Fibroblast of lung (primary cell): Measurements from ENCODE around the gene NHSL2. TPM values are rescaled to one million over a fixed set of nuclear protein-coding genes. Genes with fewer than 3 reads are reported as not detected.

Source experiments
- DNase-seq, 2 donors: peaks; one replicate each; pipeline versions ENCODE4 v3.0.0 to v3.0.0-alpha.2; 2010; ENCODE audit warnings: low read depth in 2 of 2
- H2AFZ ChIP-seq: 2 replicates; pipeline ENCODE4 v1.5.1; 2012; ENCODE audit warnings: low read length, control low read depth, inconsistent platforms
- H3K27ac ChIP-seq: 2 replicates; pipeline ENCODE4 v1.5.1; 2011; ENCODE audit warnings: low read length, control low read depth; ENCODE audit not compliant: insufficient read depth
- H3K27me3 ChIP-seq: 2 replicates; pipeline ENCODE4 v1.5.1; 2011; ENCODE audit warnings: mild to moderate bottlenecking, low read length; ENCODE audit not compliant: control insufficient read depth, insufficient read depth
- H3K36me3 ChIP-seq: 2 replicates; pipeline ENCODE4 v1.5.1; 2011; ENCODE audit warnings: low read length; ENCODE audit not compliant: control insufficient read depth, insufficient read depth
- H3K4me1 ChIP-seq: 2 replicates; pipeline ENCODE4 v1.5.1; 2011; ENCODE audit warnings: low read length; ENCODE audit not compliant: control insufficient read depth, insufficient read depth; ENCODE audit errors: extremely low read depth
- H3K4me2 ChIP-seq: 2 replicates; pipeline ENCODE4 v1.5.1; 2011; ENCODE audit warnings: low read length, control low read depth; ENCODE audit not compliant: insufficient read depth; ENCODE audit errors: extremely low read depth
- H3K4me3 ChIP-seq, 4 experiments: fragments of 200-600 bp in 1 of 4; sonication (generic) in 1 of 4; replicated peaks in 1 of 4; 2 replicates each; pipeline ENCODE4 v1.5.1; 2011 to 2016; ENCODE audit warnings: low read length in 4 of 4, low read depth in 3 of 4, mild to moderate bottlenecking in 3 of 4, control low read depth in 2 of 4, inconsistent platforms in 1 of 4, mixed read lengths in 1 of 4; ENCODE audit not compliant: insufficient read depth in 1 of 4; ENCODE audit errors: control extremely low read depth in 1 of 4
- H3K79me2 ChIP-seq: 2 replicates; pipeline ENCODE4 v1.5.1; 2012; ENCODE audit warnings: mild to moderate bottlenecking, low read length, inconsistent platforms; ENCODE audit not compliant: control insufficient read depth, insufficient read depth
- H3K9ac ChIP-seq: 2 replicates; pipeline ENCODE4 v1.5.1; 2011; ENCODE audit warnings: mild to moderate bottlenecking, low read length, control low read depth; ENCODE audit not compliant: insufficient read depth
- H3K9me3 ChIP-seq: 2 replicates; pipeline ENCODE4 v1.5.1; 2012; ENCODE audit warnings: low read depth, low read length; ENCODE audit not compliant: control insufficient read depth, insufficient read depth
- H4K20me1 ChIP-seq: 2 replicates; pipeline ENCODE4 v1.5.1; 2011; ENCODE audit warnings: low read length; ENCODE audit not compliant: control insufficient read depth, insufficient read depth; ENCODE audit errors: extremely low read depth
- CTCF ChIP-seq, 2 donors: IDR thresholded peaks in 1 of 2; conservative IDR thresholded peaks in 1 of 2; 1 replicate in 1 of 2; 2 replicates in 1 of 2; pipeline ENCODE4 v1.5.1; 2011 to 2012; ENCODE audit warnings: low read length in 2 of 2, control low read depth in 1 of 2, inconsistent platforms in 1 of 2, low read depth in 1 of 2, mild to moderate bottlenecking in 1 of 2
- EZH2 ChIP-seq: IDR thresholded peaks from 2 replicates; pipeline ENCODE4 v1.5.1; 2012; ENCODE audit warnings: low read length, control low read depth, mild to moderate bottlenecking; ENCODE audit errors: missing control alignments
- polyA plus RNA-seq, 2 donors: library from polyadenylated mRNA; depleted of rRNA in 1 of 2; stranded (reverse) in 1 of 2; unstranded in 1 of 2; fragments of >200 nt; gene quantifications; 2 replicates each; pipeline ENCODE4 v1.2.1, GENCODE V29; 2011 to 2012; ENCODE audit warnings: missing spikeins in 1 of 2
- total RNA-seq: library from RNA; depleted of rRNA; stranded (reverse); fragments of >200 nt; gene quantifications from 2 replicates; pipeline ENCODE4 v1.2.1, GENCODE V29; 2014

The NHSL2 gene
- total and polyA plus RNA-seq, 2 donors (not counting 1 experiment from before 2014, with no cell fraction given), result 4.3 to 9.7 TPM

GRCh38 chrX:72128183-72128834 is 217.7 kb downstream of the NHSL2 start:
- Histone ChIP-seq H3K4me1 (peaks cover 13% of the 10 kb centered on the region), H3K27me3 (peaks cover 3% of the 10 kb centered on the region), H3K9me3 (no peaks in the 10 kb centered on the region), H3K36me3 (peaks cover 3% of the 10 kb centered on the region), H4K20me1 (no peaks in the 10 kb centered on the region), H3K27ac (no peak overlapping the region), H3K79me2 (no peaks in the 10 kb centered on the region), H2AFZ (no peak overlapping the region), H3K4me3 (no peak overlapping the region), H3K9ac (no peak overlapping the region), H3K4me2 (no peak overlapping the region)
- TF ChIP-seq EZH2 (no peak), CTCF (conservative IDR thresholded peaks at IDR 0.05 in 1 of 2, IDR thresholded peaks at IDR 0.05 in 1 of 2; ENCODE audit: low read depth in 1 of 2, low read length in 2 of 2) (no peak)
- no peak for DNase-seq

- H3K36me3 ChIP-seq, result peaks cover 3% of the 10 kb centered on the region
- H3K9me3 ChIP-seq, result no peaks in the 10 kb centered on the region
- no peak overlapping the region for H3K27ac ChIP-seq
- no peaks in the 10 kb centered on the region for H3K79me2 ChIP-seq
- TF ChIP-seq CTCF (conservative IDR thresholded peaks at IDR 0.05 in 1 of 2, IDR thresholded peaks at IDR 0.05 in 1 of 2; ENCODE audit: low read depth in 1 of 2, low read length in 2 of 2) (peak; percentile 10 to 42), EZH2 (no peak)
- no peak for DNase-seq
- H3K4me1 ChIP-seq, result peaks cover 11% of the 10 kb centered on the region
- no peak overlapping the region for H3K4me3 ChIP-seq
- H4K20me1 ChIP-seq, result no peaks in the 10 kb centered on the region
- peaks cover 3% of the 10 kb centered on the region for H3K27me3 ChIP-seq
- no peak overlapping the region for H3K9ac ChIP-seq
- no peak overlapping the region for H2AFZ ChIP-seq
- H3K4me2 ChIP-seq, result no peak overlapping the region
Observed at GRCh38 chrX:72128881-72129280, 218.2 kb downstream of the NHSL2 start.

- peaks cover 3% of the 10 kb centered on the region for H3K27me3 ChIP-seq
- no peak overlapping the region for H3K4me2 ChIP-seq
- TF ChIP-seq EZH2 (no peak), CTCF (conservative IDR thresholded peaks at IDR 0.05 in 1 of 2, IDR thresholded peaks at IDR 0.05 in 1 of 2; ENCODE audit: low read depth in 1 of 2, low read length in 2 of 2) (no peak)
- H3K4me3 ChIP-seq, result no peak overlapping the region
- H3K36me3 ChIP-seq, result peaks cover 3% of the 10 kb centered on the region
- H3K27ac ChIP-seq, result no peak overlapping the region
- DNase-seq, result no peak
- H3K9me3 ChIP-seq, result no peaks in the 10 kb centered on the region
- H3K79me2 ChIP-seq, result no peaks in the 10 kb centered on the region
- H3K4me1 ChIP-seq, result peaks cover 8% of the 10 kb centered on the region
- H4K20me1 ChIP-seq, result no peaks in the 10 kb centered on the region
- no peak overlapping the region for H2AFZ ChIP-seq
- no peak overlapping the region for H3K9ac ChIP-seq
Observed at GRCh38 chrX:72129661-72130060, 219.0 kb downstream of the NHSL2 start.
